ENCODE measurements around the gene SPRN.
"Not testable (repeated sequence)": the region's sequence is repeated elsewhere in the genome, so short reads cannot be mapped to it uniquely, and the experiment has no call there.

The SPRN gene

DNA sequence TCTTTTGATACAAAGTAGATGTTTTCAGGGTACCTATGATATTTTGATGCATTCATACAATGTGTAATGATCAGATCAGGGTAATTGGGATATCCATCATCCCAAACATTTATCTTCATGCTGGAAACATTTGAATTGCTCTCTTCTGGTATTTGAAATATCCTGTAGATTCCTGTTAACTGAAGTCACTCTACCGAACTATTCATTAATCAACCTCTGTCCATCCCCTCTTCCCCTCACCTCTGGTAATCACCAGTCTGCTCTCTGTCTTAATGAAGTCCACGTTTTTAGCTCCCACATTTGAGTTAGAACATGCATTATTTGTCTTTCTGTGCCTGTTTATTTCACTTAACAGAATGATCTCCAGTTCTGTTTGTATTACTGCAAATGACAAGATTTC, 19.2 kb downstream of the SPRN start:
- no peak for DNase-seq

DNA sequence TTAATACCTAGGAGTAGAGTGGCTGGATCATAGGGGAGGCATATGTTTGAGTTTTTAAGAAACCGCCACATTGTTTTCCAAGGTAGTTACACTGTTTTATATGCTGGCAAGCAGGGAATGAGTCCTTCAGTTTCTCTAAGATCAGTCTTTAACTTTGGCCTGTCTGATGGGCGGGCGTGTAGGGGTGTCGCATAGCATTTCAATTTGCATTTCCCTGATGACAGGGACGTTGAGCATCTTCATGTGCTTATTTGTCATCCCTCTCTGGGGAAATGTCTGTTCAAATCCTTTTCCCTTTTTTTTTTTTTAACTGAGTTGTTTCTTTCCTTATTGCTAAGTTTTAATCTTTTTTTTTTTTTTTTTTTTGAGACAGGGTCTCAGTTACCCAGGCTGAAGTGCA, 20.6 kb downstream of the SPRN start:
- DNase-seq: no peak

DNA sequence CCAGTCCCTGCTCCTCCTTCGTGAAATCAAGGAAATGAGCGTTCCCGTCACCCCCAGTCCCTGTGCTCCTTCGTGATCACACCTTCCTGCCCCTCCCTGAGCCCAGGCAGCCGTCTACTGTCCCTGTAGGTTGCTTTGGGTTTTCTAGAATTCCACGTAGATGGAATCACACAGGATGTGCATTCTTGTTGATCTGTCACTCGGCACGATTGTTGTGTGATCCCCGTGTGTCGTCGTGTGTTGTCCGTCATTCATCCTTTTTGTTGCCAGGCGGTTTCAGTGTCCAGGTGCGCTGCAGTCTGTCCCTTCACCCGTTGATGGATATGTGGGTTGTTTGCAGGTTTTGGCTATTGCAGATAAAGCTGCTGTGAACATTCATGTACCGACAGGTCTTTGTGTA, 21.1 kb downstream of the SPRN start:
- no peak for DNase-seq

- DNase-seq: no peak
These were observed 22.3 kb downstream of the SPRN start for GRCh38 chr10:133401981-133402725.

DNA sequence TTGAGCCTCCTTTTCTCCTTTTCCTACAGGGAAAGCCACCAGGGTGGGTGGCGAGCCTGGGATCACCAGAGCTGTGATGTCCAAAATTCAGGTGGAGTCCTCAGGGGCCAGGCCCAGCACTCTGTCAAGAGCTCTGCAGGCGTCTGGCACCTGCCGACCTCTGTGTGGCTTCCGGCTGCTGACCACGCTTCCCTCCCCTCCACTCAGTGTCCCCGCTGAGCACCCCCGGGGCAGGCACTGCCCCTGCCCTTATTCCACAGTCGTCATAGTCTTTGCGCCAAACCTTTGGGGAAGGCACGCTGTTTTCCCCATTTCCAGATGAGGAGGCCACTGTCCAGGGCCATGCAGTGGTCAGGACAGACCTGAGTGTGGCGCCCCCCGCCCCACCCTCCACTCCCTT, 22.9 kb downstream of the SPRN start:
- no peak for DNase-seq

- DNase-seq: no peak
These were observed 23.6 kb downstream of the SPRN start for GRCh38 chr10:133400624-133401424.

GRCh38 chr10:133399123-133399601, 25.3 kb downstream of the SPRN start:
- DNase-seq: no peak

- no peak for DNase-seq
These were observed 26.5 kb downstream of the SPRN start for GRCh38 chr10:133397938-133398337.

- no peak for DNase-seq
These were observed 28.3 kb downstream of the SPRN start for GRCh38 chr10:133396035-133396624.

DNA sequence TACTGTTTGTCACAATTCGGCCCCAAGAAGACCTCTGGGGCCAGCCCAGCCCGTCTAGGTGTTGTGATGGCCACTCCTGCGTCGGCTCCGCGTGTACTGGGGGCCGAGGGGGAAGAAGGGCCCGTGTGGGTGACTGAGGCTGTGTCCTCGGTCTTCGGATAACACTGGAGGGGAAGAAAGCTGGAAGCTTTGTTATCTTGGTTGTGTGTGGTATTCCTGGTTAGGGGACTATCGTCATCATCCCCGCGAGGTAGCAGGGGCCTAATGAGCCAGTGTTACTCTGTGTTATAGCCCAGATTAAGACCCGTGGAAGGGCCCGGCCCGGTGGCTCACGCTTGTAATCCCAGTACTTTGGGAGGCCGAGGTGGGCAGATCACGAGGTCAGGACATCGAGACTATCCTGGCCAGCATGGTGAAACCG, 29.6 kb downstream of the SPRN start:
- no peak for DNase-seq

GRCh38 chr10:133394064-133394663, 30.3 kb downstream of the SPRN start, which contains the start of gene MTG1:
Gene MTG1, plus strand, starts transcription at chr10:133394157. Its CDS starts 64 bp downstream, at chr10:133394221.
- DNase-seq: peak; percentile 75

- DNase-seq: no peak
These were observed 30.9 kb downstream of the SPRN start for GRCh38 chr10:133393401-133394063.

DNA sequence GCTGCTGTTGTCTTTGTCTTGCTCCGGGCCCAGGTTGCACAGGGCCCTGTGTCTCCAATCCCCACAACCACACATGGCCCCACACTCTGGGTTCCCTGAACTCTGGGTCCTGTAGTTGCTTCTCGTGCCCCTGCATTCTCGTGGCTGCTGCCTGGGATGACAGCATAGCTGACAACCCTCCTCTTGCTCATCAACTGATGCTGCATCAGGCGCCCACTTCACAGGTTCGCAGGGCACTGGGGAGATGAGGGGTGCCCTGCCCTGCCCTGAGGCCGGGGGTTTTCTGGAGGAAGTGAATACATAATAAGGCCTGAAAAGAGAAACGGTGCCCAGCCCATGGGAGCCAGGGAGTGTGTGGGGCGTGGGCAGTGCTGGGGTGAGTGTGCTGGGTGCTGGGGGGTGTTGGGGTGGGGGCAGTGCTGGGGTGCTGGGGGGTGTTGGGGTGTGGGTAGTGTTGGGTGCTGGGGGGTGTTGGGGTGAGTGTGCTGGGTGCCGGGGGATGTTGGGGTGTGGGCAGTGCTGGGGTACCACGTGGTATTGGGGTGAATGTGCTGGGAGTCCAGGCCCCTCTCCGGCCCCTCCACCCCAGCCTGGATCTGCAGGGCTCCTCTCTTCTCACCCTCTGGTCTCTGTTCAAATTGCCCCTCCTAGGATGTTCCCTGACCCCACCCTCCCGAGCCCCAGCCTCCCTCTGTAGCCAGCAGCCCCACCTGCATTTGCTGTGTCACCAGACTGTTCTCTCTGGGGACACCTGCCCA, 32.5 kb downstream of the SPRN start:
- DNase-seq: no peak

- no peak for DNase-seq
These were observed 33.2 kb downstream of the SPRN start for GRCh38 chr10:133391249-133391635.

GRCh38 chr10:133390597-133391248, 33.7 kb downstream of the SPRN start:
- no peak for DNase-seq

DNA sequence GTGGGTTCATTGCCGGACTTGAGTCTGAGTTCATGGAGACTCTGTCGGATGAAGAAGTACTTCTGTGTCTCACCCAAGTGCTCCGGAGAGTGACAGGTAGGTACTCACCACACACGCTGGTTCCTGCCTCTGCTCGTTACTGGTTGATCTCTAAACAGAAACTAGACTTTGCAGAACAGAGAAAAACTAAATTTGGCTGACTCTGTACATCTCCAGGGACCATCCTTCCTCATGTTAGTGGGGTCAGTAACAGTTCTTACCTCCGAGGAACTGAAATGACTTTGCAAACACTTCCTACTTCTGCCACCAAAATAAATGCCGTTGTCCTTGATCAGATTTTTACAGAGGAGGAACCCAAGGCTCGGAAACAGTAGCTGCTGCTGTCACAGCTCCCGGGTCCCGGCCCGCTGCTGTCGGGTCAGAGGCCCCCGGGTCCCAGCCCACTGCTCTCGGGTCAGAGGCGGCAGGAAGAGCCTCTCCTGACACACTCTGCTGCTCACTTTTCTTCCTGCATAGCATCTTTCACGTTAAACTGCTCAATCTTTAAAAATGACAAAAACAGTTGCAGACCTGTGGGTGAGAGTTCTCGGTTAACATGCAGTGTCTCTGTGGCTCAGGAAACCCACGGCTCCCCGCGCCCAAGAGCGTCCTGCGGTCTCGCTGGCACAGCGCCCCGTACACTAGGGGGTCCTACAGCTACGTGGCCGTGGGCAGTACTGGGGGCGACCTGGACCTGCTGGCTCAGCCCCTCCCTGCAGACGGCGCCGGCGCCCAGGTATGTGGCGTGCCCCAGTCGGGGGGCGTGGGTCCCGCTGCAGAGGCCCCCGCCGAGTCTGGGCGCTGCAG, 35.2 kb downstream of the SPRN start:
- no peak for DNase-seq

- no peak for DNase-seq
These were observed 36.0 kb downstream of the SPRN start for GRCh38 chr10:133388236-133388972.

GRCh38 chr10:133386951-133387350, 37.5 kb downstream of the SPRN start:
- not testable (repeated sequence) for DNase-seq

- DNase-seq: no peak
These were observed 39.2 kb downstream of the SPRN start for GRCh38 chr10:133385214-133385613.

- no peak for DNase-seq
These were observed 40.4 kb downstream of the SPRN start for GRCh38 chr10:133384071-133384470.

Data from NCI-H748 treated with DMSO at 0.1 percent for 48 hours (cell line).